Transverse colon (tissue), 4 donors: ENCODE measurements around the gene KAZN.

Experiments used
- EP300 ChIP-seq: sonication (generic); formaldehyde crosslinking; IDR thresholded peaks from one replicate; pipeline ENCODE4 v1.6.1; 2017; ENCODE audit warnings: antibody characterized with exemption, low read depth
- POLR2A ChIP-seq: fragments of 450-650 bp; IDR thresholded peaks from one replicate; pipeline ENCODE4 v1.6.1; 2016; ENCODE audit warnings: antibody characterized with exemption, mild to moderate bottlenecking, moderate library complexity
- POLR2AphosphoS5 ChIP-seq, 3 donors: sonication (generic); formaldehyde crosslinking; IDR thresholded peaks; one replicate each; pipeline ENCODE4 v1.6.1; 2016; ENCODE audit warnings: antibody characterized with exemption in 3 of 3
- TF ChIP-seq, protein P1 (sequence below), 5 experiments: fragments of 200-600 bp in 3 of 5; fragments of 450-650 bp in 2 of 5; sonication (generic) in 3 of 5; IDR thresholded peaks; 1 replicate in 2 of 5; 2 replicates in 3 of 5; pipeline ENCODE4 v1.5.1; 2016 to 2017; ENCODE audit warnings: antibody characterized with exemption in 5 of 5, inconsistent platforms in 3 of 5, mild to moderate bottlenecking in 2 of 5, moderate library complexity in 1 of 5

DNA sequence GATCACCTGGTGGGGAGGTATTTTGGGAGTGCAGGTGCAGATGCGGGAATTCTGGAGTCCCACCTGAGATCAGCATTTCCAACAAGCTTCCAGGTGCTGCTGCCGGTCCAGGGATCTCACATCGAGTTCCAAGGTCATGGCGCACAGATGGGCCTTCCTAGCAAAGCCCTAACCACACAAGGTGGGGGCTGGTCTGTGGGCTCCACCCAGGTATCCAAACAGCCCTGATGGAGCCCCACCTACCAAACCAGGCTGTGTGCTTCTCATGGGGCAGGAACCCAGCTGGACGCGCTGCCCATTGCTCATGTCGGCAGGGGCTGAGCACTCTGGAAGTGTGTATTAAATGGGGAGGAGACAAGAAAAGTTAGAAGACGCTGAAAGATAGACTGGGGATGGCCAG, 520.1 kb downstream of the KAZN start:
- TF ChIP-seq, protein P1, sequence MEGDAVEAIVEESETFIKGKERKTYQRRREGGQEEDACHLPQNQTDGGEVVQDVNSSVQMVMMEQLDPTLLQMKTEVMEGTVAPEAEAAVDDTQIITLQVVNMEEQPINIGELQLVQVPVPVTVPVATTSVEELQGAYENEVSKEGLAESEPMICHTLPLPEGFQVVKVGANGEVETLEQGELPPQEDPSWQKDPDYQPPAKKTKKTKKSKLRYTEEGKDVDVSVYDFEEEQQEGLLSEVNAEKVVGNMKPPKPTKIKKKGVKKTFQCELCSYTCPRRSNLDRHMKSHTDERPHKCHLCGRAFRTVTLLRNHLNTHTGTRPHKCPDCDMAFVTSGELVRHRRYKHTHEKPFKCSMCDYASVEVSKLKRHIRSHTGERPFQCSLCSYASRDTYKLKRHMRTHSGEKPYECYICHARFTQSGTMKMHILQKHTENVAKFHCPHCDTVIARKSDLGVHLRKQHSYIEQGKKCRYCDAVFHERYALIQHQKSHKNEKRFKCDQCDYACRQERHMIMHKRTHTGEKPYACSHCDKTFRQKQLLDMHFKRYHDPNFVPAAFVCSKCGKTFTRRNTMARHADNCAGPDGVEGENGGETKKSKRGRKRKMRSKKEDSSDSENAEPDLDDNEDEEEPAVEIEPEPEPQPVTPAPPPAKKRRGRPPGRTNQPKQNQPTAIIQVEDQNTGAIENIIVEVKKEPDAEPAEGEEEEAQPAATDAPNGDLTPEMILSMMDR (IDR thresholded peaks at IDR 0.05), result no peak
- TF ChIP-seq POLR2A (no peak), EP300 (no peak), POLR2AphosphoS5 (IDR thresholded peaks at IDR 0.05) (no peak)
